NB4 (cell line): Measurements from ENCODE around the gene METTL22.

Source experiments
- CTCF ChIP-seq: IDR thresholded peaks from one replicate; pipeline ENCODE4 v1.5.1; 2012; ENCODE audit warnings: low read depth, low read length
- MYC ChIP-seq: IDR thresholded peaks from 2 replicates; pipeline ENCODE4 v1.6.1; 2011; ENCODE audit warnings: low read depth, low read length
- POLR2A ChIP-seq: IDR thresholded peaks from 2 replicates; pipeline ENCODE4 v1.6.1; 2011; ENCODE audit warnings: mild to moderate bottlenecking; ENCODE audit not compliant: insufficient read length; ENCODE audit errors: extremely low read depth
- TF ChIP-seq, protein P1 (sequence below): IDR thresholded peaks from 2 replicates; pipeline ENCODE4 v1.6.1; 2011; ENCODE audit warnings: low read depth, low read length

- no peak for TF ChIP-seq CTCF
- TF ChIP-seq POLR2A = no peak
- TF ChIP-seq MYC = no peak
- TF ChIP-seq, protein P1, sequence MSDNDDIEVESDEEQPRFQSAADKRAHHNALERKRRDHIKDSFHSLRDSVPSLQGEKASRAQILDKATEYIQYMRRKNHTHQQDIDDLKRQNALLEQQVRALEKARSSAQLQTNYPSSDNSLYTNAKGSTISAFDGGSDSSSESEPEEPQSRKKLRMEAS = no peak
Measured at GRCh38 chr16:8588682-8589056, 32.8 kb upstream of the METTL22 start.
